SK-MEL-5 (cell line): ENCODE measurements around the gene ASF1B. TPM values are rescaled to one million over a fixed set of nuclear protein-coding genes. Genes with fewer than 3 reads are reported as not detected.
A peak's percentile ranks its signal among the peaks of the same experiment; 100 is the strongest.

Source experiments
- DNase-seq: peaks from one replicate; pipeline ENCODE4 v3.0.0-alpha.2; 2016; ENCODE audit warnings: low read depth, low spot score
- in situ Hi-C: cut with HindIII; loops from 2 replicates; pipeline ENCODE4 v1.10.0; 2016; ENCODE audit warnings: low sequenced_read_pairs, high pct_unique_total_duplicates, low pct_unique_long_range_greater_than_20kb
- total RNA-seq: library from RNA; depleted of rRNA; stranded (reverse); fragments of >200 nt; shearing (Covaris generic); gene quantifications from 2 replicates; pipeline ENCODE4 v1.2.3, GENCODE V29; 2014

The ASF1B gene
- total RNA-seq, 1 experiment from 2014 or later: 16.6 TPM

- DNase-seq: no peak
- in situ Hi-C loops: no loop called here
Observed at GRCh38 chr19:14097532-14098151, 38.7 kb downstream of the ASF1B start.

GRCh38 chr19:14096272-14096992, 40.0 kb downstream of the ASF1B start:
- in situ Hi-C loops: no loop called here
- no peak for DNase-seq

GRCh38 chr19:14094854-14095253, 41.5 kb downstream of the ASF1B start:
- in situ Hi-C loops: no loop called here
- no peak for DNase-seq

- in situ Hi-C loops: no loop called here
Observed at GRCh38 chr19:14093117-14093823, 43.1 kb downstream of the ASF1B start.

GRCh38 chr19:14091813-14092462, 44.5 kb downstream of the ASF1B start:
- in situ Hi-C loops: no loop called here
- no peak for DNase-seq

More at GRCh38 chr19:14093117-14093823, 43.1 kb downstream of the ASF1B start:
- no peak for DNase-seq

- in situ Hi-C loops: no loop called here
- DNase-seq: peak; percentile 25
Observed at GRCh38 chr19:14091081-14091812, 45.1 kb downstream of the ASF1B start.

GRCh38 chr19:14090509-14091080, 45.8 kb downstream of the ASF1B start, which contains the start of gene SAMD1:
SAMD1 (minus strand) TSS chr19:14090751.
- peak; percentile 72 for DNase-seq
- in situ Hi-C loops: no loop called here

GRCh38 chr19:14089662-14090508, 46.5 kb downstream of the ASF1B start:
- in situ Hi-C loops: no loop called here
- peak; percentile 33 for DNase-seq

GRCh38 chr19:14089412-14089661, 47.1 kb downstream of the ASF1B start:
- in situ Hi-C loops: no loop called here
- no peak for DNase-seq

GRCh38 chr19:14088634-14089411, 47.6 kb downstream of the ASF1B start:
- in situ Hi-C loops: no loop called here
- no peak for DNase-seq

- in situ Hi-C loops: no loop called here
- no peak for DNase-seq
Observed at GRCh38 chr19:14086098-14086497, 50.3 kb downstream of the ASF1B start.

GRCh38 chr19:14085309-14085995, 50.9 kb downstream of the ASF1B start, which contains the start of gene C19orf67:
C19orf67 (minus strand) TSS chr19:14085783; CDS start chr19:14085627, 156 bp downstream.
- in situ Hi-C loops: no loop called here
- no peak for DNase-seq

- in situ Hi-C loops: no loop called here
Observed at GRCh38 chr19:14082675-14082960, 53.8 kb downstream of the ASF1B start.

GRCh38 chr19:14081797-14082674, 54.4 kb downstream of the ASF1B start:
- in situ Hi-C loops: no loop called here
- DNase-seq: no peak

More at GRCh38 chr19:14082675-14082960, 53.8 kb downstream of the ASF1B start:
- no peak for DNase-seq
